HL-60 (cell line): Measurements from ENCODE around the gene VWDE.

Experiments used
- CTCF ChIP-seq: IDR thresholded peaks from one replicate; pipeline ENCODE4 v1.5.1; 2011; ENCODE audit warnings: low read length, control low read depth, inconsistent platforms; ENCODE audit not compliant: insufficient read depth
- GABPA ChIP-seq: IDR thresholded peaks from 2 replicates; pipeline ENCODE4 v1.6.1; 2012; ENCODE audit warnings: low read depth
- REST ChIP-seq: IDR thresholded peaks from 2 replicates; pipeline ENCODE4 v1.6.1; 2012; ENCODE audit warnings: low read depth; ENCODE audit not compliant: insufficient replicate concordance
- SPI1 ChIP-seq: IDR thresholded peaks from 2 replicates; pipeline ENCODE4 v1.6.1; 2012; ENCODE audit warnings: low read depth, mild to moderate bottlenecking, borderline replicate concordance

- no peak for TF ChIP-seq CTCF
- TF ChIP-seq GABPA = no peak
- no peak for TF ChIP-seq REST
- no peak for TF ChIP-seq SPI1
Observed at GRCh38 chr7:12337095-12337494, 66.6 kb downstream of the VWDE start.
